B cell (primary cell): ENCODE data around the gene DHX36. TPM values are rescaled to one million over a fixed set of nuclear protein-coding genes. Genes with fewer than 3 reads are reported as not detected.
A peak's percentile ranks its signal among the peaks of the same experiment; 100 is the strongest.

ENCODE experiments used
- ATAC-seq: fragments of 200-7000 bp; cut with Tn5 transposase; one replicate; pipeline ENCODE4 v1.10.0; 2021; ENCODE audit warnings: low read depth, mild to moderate bottlenecking, moderate number of reproducible peaks, moderate library complexity
- CTCF ChIA-PET: fragments of 350-600 bp; sonication (Branson Sonifier 250); formaldehyde crosslinking; loops from one replicate; lab custom pipeline; 2021; ENCODE audit warnings: antibody characterized with exemption, inconsistent platforms; lab: Charles Lee
- POLR2A ChIA-PET: fragments of 350-600 bp; sonication (Branson Sonifier 250); formaldehyde crosslinking; loops from one replicate; lab custom pipeline; 2021; ENCODE audit warnings: antibody characterized with exemption; lab: Charles Lee
- DNase-seq: peaks from one replicate; pipeline ENCODE4 v3.0.0; 2013
- H2AFZ ChIP-seq: 2 replicates; pipeline ENCODE4 v1.6.1; 2012; ENCODE audit warnings: mild to moderate bottlenecking, low read depth, low read length; ENCODE audit not compliant: insufficient read depth, poor library complexity, severe bottlenecking
- H3K27ac ChIP-seq, 2 donors: 1 replicate in 1 of 2; 2 replicates in 1 of 2; pipeline ENCODE4 v1.5.1; 2012 to 2013; ENCODE audit warnings: low read length in 2 of 2, mild to moderate bottlenecking in 2 of 2, moderate library complexity in 1 of 2
- H3K27me3 ChIP-seq, 4 experiments: fragments of 200-600 bp in 1 of 4; sonication (generic) in 1 of 4; replicated peaks in 1 of 4; 1 replicate in 2 of 4; 2 replicates in 2 of 4; pipeline versions ENCODE4 v1.6.1 to v1.7.0; 2013 to 2016; ENCODE audit warnings: low read length in 3 of 4, mild to moderate bottlenecking in 2 of 4, mixed read lengths in 1 of 4, moderate library complexity in 1 of 4; ENCODE audit not compliant: insufficient read depth in 4 of 4, control insufficient read depth in 3 of 4; ENCODE audit errors: control extremely low read depth in 1 of 4
- H3K36me3 ChIP-seq, 2 experiments: replicated peaks in 1 of 2; 1 replicate in 1 of 2; 2 replicates in 1 of 2; pipeline versions ENCODE4 v1.6.1 to v1.7.1; 2013; ENCODE audit warnings: low read length in 1 of 2; ENCODE audit not compliant: insufficient read depth in 2 of 2, control insufficient read depth in 1 of 2; ENCODE audit errors: control extremely low read depth in 1 of 2, extremely low read depth in 1 of 2
- H3K4me1 ChIP-seq, 2 donors: fragments of 200-600 bp in 1 of 2; sonication (generic) in 1 of 2; 1 replicate in 1 of 2; 2 replicates in 1 of 2; pipeline versions ENCODE4 v1.5.1 to v1.6.1; 2013 to 2017; ENCODE audit warnings: low read length in 2 of 2; ENCODE audit not compliant: control insufficient read depth in 2 of 2, insufficient read depth in 2 of 2
- H3K4me2 ChIP-seq: replicated peaks from 2 replicates; pipeline ENCODE3; 2012; ENCODE audit warnings: mild to moderate bottlenecking, low read depth, low read length; ENCODE audit not compliant: poor library complexity, severe bottlenecking
- H3K4me3 ChIP-seq, 5 experiments: fragments of 200-600 bp in 1 of 5; sonication (generic) in 1 of 5; 1 replicate in 3 of 5; 2 replicates in 2 of 5; pipeline versions ENCODE4 v1.5.1 to v1.7.0; 2011 to 2016; ENCODE audit warnings: low read length in 4 of 5, mild to moderate bottlenecking in 4 of 5, low read depth in 2 of 5, control low read depth in 1 of 5, moderate library complexity in 1 of 5; ENCODE audit not compliant: insufficient read depth in 1 of 5; ENCODE audit errors: control extremely low read depth in 1 of 5, extremely low read depth in 1 of 5
- H3K79me2 ChIP-seq: fragments of 200-600 bp; sonication (generic); one replicate; pipeline ENCODE4 v1.6.0; 2016; ENCODE audit warnings: low read length; ENCODE audit not compliant: control insufficient read depth, insufficient read depth
- H3K9ac ChIP-seq: fragments of 200-600 bp; sonication (generic); 2 replicates; pipeline ENCODE4 v1.6.1; 2017; ENCODE audit warnings: mild to moderate bottlenecking, low read length, moderate library complexity
- H3K9me3 ChIP-seq, 3 donors: one replicate each; pipeline versions ENCODE4 v1.6.1 to v1.7.1; 2013; ENCODE audit warnings: low read length in 2 of 3; ENCODE audit not compliant: control insufficient read depth in 2 of 3, insufficient read depth in 1 of 3; ENCODE audit errors: control extremely low read depth in 1 of 3
- H4K20me1 ChIP-seq: 2 replicates; pipeline ENCODE4 v1.6.0; 2012; ENCODE audit warnings: mild to moderate bottlenecking, low read length; ENCODE audit not compliant: insufficient read depth, control insufficient read depth, poor library complexity, severe bottlenecking
- H3K27ac Mint-ChIP-seq: one replicate; pipeline ENCODE4 v1.8.0; 2021; ENCODE audit warnings: mixed read lengths
- H3K27me3 Mint-ChIP-seq: one replicate; pipeline ENCODE4 v1.8.0; 2021; ENCODE audit warnings: mixed read lengths
- H3K4me1 Mint-ChIP-seq: one replicate; pipeline ENCODE4 v1.8.0; 2021; ENCODE audit warnings: mixed read lengths
- H3K4me3 Mint-ChIP-seq: one replicate; pipeline ENCODE4 v1.8.0; 2021; ENCODE audit warnings: mixed read lengths
- H3K9me3 Mint-ChIP-seq: one replicate; pipeline ENCODE4 v1.8.0; 2022; ENCODE audit warnings: mixed read lengths; ENCODE audit not compliant: insufficient read depth
- EZH2 ChIP-seq: IDR thresholded peaks from 2 replicates; pipeline ENCODE4 v1.6.1; 2012; ENCODE audit warnings: borderline replicate concordance, low read depth, mild to moderate bottlenecking, moderate library complexity, low read length; ENCODE audit not compliant: insufficient read depth, poor library complexity, severe bottlenecking
- WGBS: methylation state at CpG from one replicate; pipeline ENCODE4 v1.1.5; 2013; ENCODE audit warnings: missing lambda C conversion rate; ENCODE audit not compliant: insufficient coverage; 5-methylcytosine and 5-hydroxymethylcytosine counted together
- intact Hi-C: fragments of 100-400 bp; cut with micrococcal nuclease; formaldehyde crosslinking; loops from one replicate; pipeline ENCODE4 v1.10.0; 2022
- polyA plus RNA-seq: library from polyadenylated mRNA; depleted of rRNA; stranded (reverse); fragments of >200 nt; gene quantifications from 2 replicates; pipeline ENCODE4 v1.2.3, GENCODE V29; 2012
- total RNA-seq, 2 donors: library from RNA; stranded (reverse); fragments of 120-200 nt in 1 of 2; gene quantifications; 1 replicate in 1 of 2; 2 replicates in 1 of 2; pipeline versions ENCODE4 v1.2.3 to v1.2.4, GENCODE V29; 2013 to 2022
- TF ChIP-seq, protein P1 (sequence below): fragments of 200-600 bp; IDR thresholded peaks from one replicate; pipeline ENCODE4 v1.8.0; 2022; ENCODE audit warnings: antibody characterized with exemption, mild to moderate bottlenecking

DHX36 gene
- total and polyA plus RNA-seq, 2 donors (not counting 1 experiment from before 2014, with no cell fraction given), result 33.4 to 113 TPM

DNA sequence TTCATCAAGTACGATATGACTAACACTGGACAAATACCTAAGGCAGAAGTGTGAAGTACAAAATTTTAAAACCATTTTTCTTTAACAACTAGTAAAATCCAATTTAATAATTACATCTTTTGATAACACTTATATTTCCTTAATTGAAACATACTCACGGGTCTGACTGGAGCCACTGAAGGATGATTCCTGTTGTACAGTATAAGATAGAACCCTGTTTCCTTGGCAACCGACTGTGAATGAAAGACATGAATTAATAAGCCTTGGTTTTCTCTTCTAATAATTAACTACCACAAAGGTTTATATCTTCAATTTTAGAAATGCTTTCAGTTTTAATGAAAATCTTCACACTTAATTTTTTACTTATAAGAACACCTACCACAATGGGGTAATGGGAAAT lies 19.4 kb downstream of the DHX36 start:
- TF ChIP-seq, protein P1, sequence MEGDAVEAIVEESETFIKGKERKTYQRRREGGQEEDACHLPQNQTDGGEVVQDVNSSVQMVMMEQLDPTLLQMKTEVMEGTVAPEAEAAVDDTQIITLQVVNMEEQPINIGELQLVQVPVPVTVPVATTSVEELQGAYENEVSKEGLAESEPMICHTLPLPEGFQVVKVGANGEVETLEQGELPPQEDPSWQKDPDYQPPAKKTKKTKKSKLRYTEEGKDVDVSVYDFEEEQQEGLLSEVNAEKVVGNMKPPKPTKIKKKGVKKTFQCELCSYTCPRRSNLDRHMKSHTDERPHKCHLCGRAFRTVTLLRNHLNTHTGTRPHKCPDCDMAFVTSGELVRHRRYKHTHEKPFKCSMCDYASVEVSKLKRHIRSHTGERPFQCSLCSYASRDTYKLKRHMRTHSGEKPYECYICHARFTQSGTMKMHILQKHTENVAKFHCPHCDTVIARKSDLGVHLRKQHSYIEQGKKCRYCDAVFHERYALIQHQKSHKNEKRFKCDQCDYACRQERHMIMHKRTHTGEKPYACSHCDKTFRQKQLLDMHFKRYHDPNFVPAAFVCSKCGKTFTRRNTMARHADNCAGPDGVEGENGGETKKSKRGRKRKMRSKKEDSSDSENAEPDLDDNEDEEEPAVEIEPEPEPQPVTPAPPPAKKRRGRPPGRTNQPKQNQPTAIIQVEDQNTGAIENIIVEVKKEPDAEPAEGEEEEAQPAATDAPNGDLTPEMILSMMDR, result no peak
- no peak for TF ChIP-seq EZH2
- H3K27me3 Mint-ChIP-seq, result no peaks in the 10 kb centered on the region
- DNase-seq, result no peak
- H3K9ac ChIP-seq, result no peak overlapping the region
- ChIA-PET CTCF (no interaction called here), POLR2A (no interaction called here)
- no peak overlapping the region for H3K4me2 ChIP-seq
- H4K20me1 ChIP-seq, result peaks cover 7% of the 10 kb centered on the region
- intact Hi-C loops, result no loop called here
- WGBS, result 100% methylated on average over 1 of the region's 3 CpGs
- ATAC-seq, result no peak
- no peak overlapping the region for H3K4me3 ChIP-seq
- no peaks in the 10 kb centered on the region for H3K27me3 ChIP-seq
- no peak overlapping the region for H2AFZ ChIP-seq
- H3K9me3 ChIP-seq, result no peaks in the 10 kb centered on the region
- H3K27ac ChIP-seq, result peak overlapping the region in 1 of 2 donors; percentile 41
- H3K4me1 ChIP-seq, result no peaks in the 10 kb centered on the region
- no peaks in the 10 kb centered on the region for H3K9me3 Mint-ChIP-seq
- H3K36me3 ChIP-seq, result peaks cover 35 to 86% of the 10 kb centered on the region in 2 experiments
- no peaks in the 10 kb centered on the region for H3K79me2 ChIP-seq
- H3K4me1 Mint-ChIP-seq, result peaks cover 15% of the 10 kb centered on the region
- no peak overlapping the region for H3K27ac Mint-ChIP-seq
- no peak overlapping the region for H3K4me3 Mint-ChIP-seq

DNA sequence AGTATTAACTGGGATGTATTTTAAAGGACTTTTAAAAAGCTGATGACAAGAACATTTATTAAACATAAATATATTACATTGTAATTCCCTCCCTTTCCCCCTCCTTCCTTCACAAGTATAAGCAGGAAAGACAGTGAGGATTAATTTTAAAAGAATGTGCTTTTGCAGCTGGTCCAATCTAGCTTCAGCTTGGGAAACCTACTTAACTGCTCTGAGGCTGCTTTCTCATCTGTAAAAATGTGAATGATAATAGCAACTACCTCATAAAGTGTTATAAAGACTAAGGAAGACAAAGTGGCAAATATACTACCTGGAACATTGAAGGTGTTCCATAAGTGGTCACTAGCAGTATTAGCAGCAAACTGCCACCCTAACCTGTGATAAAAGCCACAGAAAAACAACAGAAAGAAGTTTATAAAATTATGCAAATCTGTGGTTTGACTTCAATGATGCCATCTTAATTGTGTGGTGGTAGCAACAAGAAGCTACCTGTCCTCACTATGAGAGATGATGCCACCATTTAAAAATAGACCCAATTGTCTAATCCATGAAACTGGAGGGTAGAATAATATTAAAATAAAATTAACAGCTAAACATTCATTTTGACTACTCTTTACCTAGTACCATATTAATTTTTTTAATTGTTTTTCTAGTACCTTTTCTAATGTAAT lies 20.0 kb downstream of the DHX36 start:
- Mint-ChIP-seq H3K27ac (no peak overlapping the region), H3K27me3 (no peaks in the 10 kb centered on the region), H3K9me3 (no peaks in the 10 kb centered on the region), H3K4me3 (no peak overlapping the region), H3K4me1 (peaks cover 15% of the 10 kb centered on the region)
- intact Hi-C loops, result no loop called here
- Histone ChIP-seq H2AFZ (no peak overlapping the region), H3K36me3 (peaks cover 33 to 86% of the 10 kb centered on the region in 2 experiments), H4K20me1 (peaks cover 7% of the 10 kb centered on the region), H3K27ac (peak overlapping the region in 1 of 2 donors; percentile 41), H3K4me3 (no peak overlapping the region), H3K27me3 (no peaks in the 10 kb centered on the region), H3K9me3 (no peaks in the 10 kb centered on the region), H3K4me2 (no peak overlapping the region), H3K79me2 (no peaks in the 10 kb centered on the region), H3K4me1 (no peaks in the 10 kb centered on the region), H3K9ac (no peak overlapping the region)
- POLR2A ChIA-PET, result no interaction called here
- DNase-seq (no peak), ATAC-seq (no peak)
- TF ChIP-seq, protein P1, result no peak
- no peak for TF ChIP-seq EZH2
- CTCF ChIA-PET, result no interaction called here
